Measurements from ENCODE around the gene HCRTR2. TPM values are rescaled to one million over a fixed set of nuclear protein-coding genes. Genes with fewer than 3 reads are reported as not detected.
"Not testable (repeated sequence)": the region's sequence is repeated elsewhere in the genome, so short reads cannot be mapped to it uniquely, and the experiment has no call there.

Gene HCRTR2
- polyA plus RNA-seq, 6 donors from 2014 or later = not detected

- H3K27me3 Mint-ChIP-seq = no peaks in the 10 kb centered on the region
- DNase-seq (no peak), ATAC-seq (ENCODE audit: low read depth in 2 of 2) (no peak)
- H3K4me3 Mint-ChIP-seq = no peak overlapping the region
- H3K9me3 Mint-ChIP-seq = no peaks in the 10 kb centered on the region
- no peak overlapping the region for H3K27ac Mint-ChIP-seq
- no peaks in the 10 kb centered on the region for H3K36me3 Mint-ChIP-seq
- no peaks in the 10 kb centered on the region for H3K4me1 Mint-ChIP-seq
These were observed 85.9 kb downstream of the HCRTR2 start for GRCh38 chr6:55260181-55260580.

GRCh38 chr6:55265409-55266114 is 91.2 kb downstream of the HCRTR2 start:
- H3K36me3 Mint-ChIP-seq = no peaks in the 10 kb centered on the region
- no peak for DNase-seq
- H3K27ac Mint-ChIP-seq = no peak overlapping the region
- no peaks in the 10 kb centered on the region for H3K4me1 Mint-ChIP-seq
- H3K27me3 Mint-ChIP-seq = no peaks in the 10 kb centered on the region
- no peak overlapping the region for H3K4me3 Mint-ChIP-seq
- no peaks in the 10 kb centered on the region for H3K9me3 Mint-ChIP-seq
- ATAC-seq (ENCODE audit: low read depth in 2 of 2) = no peak

- H3K9me3 Mint-ChIP-seq = no peaks in the 10 kb centered on the region
- H3K4me1 Mint-ChIP-seq = no peaks in the 10 kb centered on the region
- no peak overlapping the region for H3K4me3 Mint-ChIP-seq
- H3K27me3 Mint-ChIP-seq = no peaks in the 10 kb centered on the region
- no peak for ATAC-seq (ENCODE audit: low read depth in 2 of 2)
- no peak overlapping the region for H3K27ac Mint-ChIP-seq
- DNase-seq = no peak
- H3K36me3 Mint-ChIP-seq = no peaks in the 10 kb centered on the region
These were observed 92.6 kb downstream of the HCRTR2 start for GRCh38 chr6:55266896-55267295.

GRCh38 chr6:55276745-55277530 is 102.6 kb downstream of the HCRTR2 start:
- no peak overlapping the region for H3K4me3 Mint-ChIP-seq

GRCh38 chr6:55277646-55278045 is 103.3 kb downstream of the HCRTR2 start:
- DNase-seq (no peak), ATAC-seq (ENCODE audit: low read depth in 2 of 2) (no peak)
- Mint-ChIP-seq H3K4me3 (no peak overlapping the region), H3K27me3 (no peaks in the 10 kb centered on the region), H3K4me1 (no peaks in the 10 kb centered on the region), H3K9me3 (peaks cover 0 to 2% (median 0%) of the 10 kb centered on the region in 7 donors), H3K27ac (no peak overlapping the region), H3K36me3 (no peaks in the 10 kb centered on the region)

More at GRCh38 chr6:55276745-55277530, 102.6 kb downstream of the HCRTR2 start:
- Mint-ChIP-seq H3K4me1 (no peaks in the 10 kb centered on the region), H3K27me3 (no peaks in the 10 kb centered on the region), H3K9me3 (peaks cover 0 to 2% (median 0%) of the 10 kb centered on the region in 7 donors), H3K27ac (no peak overlapping the region), H3K36me3 (no peaks in the 10 kb centered on the region)
- DNase-seq (no peak), ATAC-seq (ENCODE audit: low read depth in 2 of 2) (no peak)

GRCh38 chr6:55281215-55281614 is 106.9 kb downstream of the HCRTR2 start:
- peaks cover 0 to 2% (median 0%) of the 10 kb centered on the region in 7 donors for H3K9me3 Mint-ChIP-seq
- no peaks in the 10 kb centered on the region for H3K27me3 Mint-ChIP-seq
- no peaks in the 10 kb centered on the region for H3K4me1 Mint-ChIP-seq
- H3K4me3 Mint-ChIP-seq = no peak overlapping the region
- DNase-seq (no peak), ATAC-seq (ENCODE audit: low read depth in 2 of 2) (no peak)
- H3K36me3 Mint-ChIP-seq = no peaks in the 10 kb centered on the region
- no peak overlapping the region for H3K27ac Mint-ChIP-seq

GRCh38 chr6:55282115-55282514 is 107.8 kb downstream of the HCRTR2 start:
- H3K9me3 Mint-ChIP-seq = peaks cover 0 to 2% (median 0%) of the 10 kb centered on the region in 7 donors
- ATAC-seq (ENCODE audit: low read depth in 2 of 2) (no peak), DNase-seq (no peak)
- no peak overlapping the region for H3K4me3 Mint-ChIP-seq
- no peaks in the 10 kb centered on the region for H3K36me3 Mint-ChIP-seq
- H3K4me1 Mint-ChIP-seq = peaks cover 0 to 2% (median 0%) of the 10 kb centered on the region in 3 donors
- no peak overlapping the region for H3K27ac Mint-ChIP-seq
- H3K27me3 Mint-ChIP-seq = no peaks in the 10 kb centered on the region

GRCh38 chr6:55286824-55287223 is 112.5 kb downstream of the HCRTR2 start:
- ATAC-seq (ENCODE audit: low read depth in 2 of 2) (no peak), DNase-seq (no peak)
- Mint-ChIP-seq H3K9me3 (peaks cover 0 to 2% (median 0%) of the 10 kb centered on the region in 7 donors), H3K4me3 (peak overlapping the region in 1 of 8 donors; percentile 67), H3K36me3 (no peaks in the 10 kb centered on the region), H3K27me3 (no peaks in the 10 kb centered on the region), H3K4me1 (peaks cover 0 to 3% (median 0%) of the 10 kb centered on the region in 3 donors), H3K27ac (no peak overlapping the region)

- H3K27me3 Mint-ChIP-seq = no peaks in the 10 kb centered on the region
- peaks cover 0 to 3% (median 0%) of the 10 kb centered on the region in 3 donors for H3K4me1 Mint-ChIP-seq
- ATAC-seq (ENCODE audit: low read depth in 2 of 2) (no peak), DNase-seq (no peak)
- H3K27ac Mint-ChIP-seq = no peak overlapping the region
- no peak overlapping the region for H3K4me3 Mint-ChIP-seq
- no peaks in the 10 kb centered on the region for H3K36me3 Mint-ChIP-seq
- H3K9me3 Mint-ChIP-seq = peaks cover 0 to 5% (median 0%) of the 10 kb centered on the region in 7 donors
These were observed 116.4 kb downstream of the HCRTR2 start for GRCh38 chr6:55290736-55291135.

GRCh38 chr6:55293116-55293515 is 118.8 kb downstream of the HCRTR2 start:
- Mint-ChIP-seq H3K36me3 (no peaks in the 10 kb centered on the region), H3K27me3 (no peaks in the 10 kb centered on the region), H3K4me1 (no peaks in the 10 kb centered on the region), H3K9me3 (peaks cover 0 to 13% (median 5%) of the 10 kb centered on the region in 7 donors), H3K4me3 (no peak overlapping the region), H3K27ac (no peak overlapping the region)
- no peak for ATAC-seq (ENCODE audit: low read depth in 2 of 2)
- no peak for DNase-seq

GRCh38 chr6:55297214-55297613 is 122.9 kb downstream of the HCRTR2 start:
- H3K4me3 Mint-ChIP-seq; H3K4me1 Mint-ChIP-seq; H3K36me3 Mint-ChIP-seq; H3K27ac Mint-ChIP-seq; ATAC-seq (ENCODE audit: low read depth in 2 of 2); DNase-seq; H3K27me3 Mint-ChIP-seq: not testable (repeated sequence)
- H3K9me3 Mint-ChIP-seq = peaks cover 0 to 18% (median 4%) of the 10 kb centered on the region in 7 donors

GRCh38 chr6:55299286-55299985 is 125.1 kb downstream of the HCRTR2 start:
- DNase-seq (no peak), ATAC-seq (ENCODE audit: low read depth in 2 of 2) (no peak)
- no peaks in the 10 kb centered on the region for H3K27me3 Mint-ChIP-seq
- H3K4me1 Mint-ChIP-seq = no peaks in the 10 kb centered on the region
- peaks cover 0 to 14% (median 4%) of the 10 kb centered on the region in 7 donors for H3K9me3 Mint-ChIP-seq
- no peak overlapping the region for H3K4me3 Mint-ChIP-seq
- no peak overlapping the region for H3K27ac Mint-ChIP-seq
- no peaks in the 10 kb centered on the region for H3K36me3 Mint-ChIP-seq

- no peak overlapping the region for H3K4me3 Mint-ChIP-seq
- no peaks in the 10 kb centered on the region for H3K4me1 Mint-ChIP-seq
- peaks cover 0 to 4% (median 2%) of the 10 kb centered on the region in 7 donors for H3K9me3 Mint-ChIP-seq
- H3K27ac Mint-ChIP-seq = no peak overlapping the region
- DNase-seq = no peak
- H3K36me3 Mint-ChIP-seq = no peaks in the 10 kb centered on the region
- no peaks in the 10 kb centered on the region for H3K27me3 Mint-ChIP-seq
- ATAC-seq (ENCODE audit: low read depth in 2 of 2) = no peak
These were observed 130.4 kb downstream of the HCRTR2 start for GRCh38 chr6:55304747-55305146.
